ENCODE measurements around the gene NYAP2.
A peak's percentile ranks its signal among the peaks of the same experiment; 100 is the strongest.

Gene NYAP2

GRCh38 chr2:225632351-225632750 is 232.8 kb downstream of the NYAP2 start:
- Histone ChIP-seq H3K9ac (ENCODE audit: low read depth, low read length) (no peak overlapping the region), H3K36me3 (ENCODE audit: insufficient read depth, low read length) (no peaks in the 10 kb centered on the region), H3K4me1 (ENCODE audit: control insufficient read depth, insufficient read depth, low read length) (no peaks in the 10 kb centered on the region), H3K4me3 (ENCODE audit: low read length) (no peak overlapping the region), H3K27me3 (ENCODE audit: control insufficient read depth, insufficient read depth, low read length) (no peaks in the 10 kb centered on the region), H3K9me3 (replicated peaks; ENCODE audit: low read length) (no peaks in the 10 kb centered on the region), H3K4me2 (ENCODE audit: low read length) (no peak overlapping the region)

GRCh38 chr2:225636558-225636957 is 237.0 kb downstream of the NYAP2 start:
- no peaks in the 10 kb centered on the region for H3K27me3 ChIP-seq (ENCODE audit: control insufficient read depth, insufficient read depth, low read length)
- no peak overlapping the region for H3K9ac ChIP-seq (ENCODE audit: low read depth, low read length)
- H3K9me3 ChIP-seq (replicated peaks; ENCODE audit: low read length), result no peaks in the 10 kb centered on the region
- H3K4me3 ChIP-seq (ENCODE audit: low read length), result no peak overlapping the region
- H3K4me1 ChIP-seq (ENCODE audit: control insufficient read depth, insufficient read depth, low read length), result no peaks in the 10 kb centered on the region
- no peaks in the 10 kb centered on the region for H3K36me3 ChIP-seq (ENCODE audit: insufficient read depth, low read length)
- no peak overlapping the region for H3K4me2 ChIP-seq (ENCODE audit: low read length)

GRCh38 chr2:225637259-225637658 is 237.7 kb downstream of the NYAP2 start:
- H3K36me3 ChIP-seq (ENCODE audit: insufficient read depth, low read length), result no peaks in the 10 kb centered on the region
- H3K4me2 ChIP-seq (ENCODE audit: low read length), result no peak overlapping the region
- H3K4me1 ChIP-seq (ENCODE audit: control insufficient read depth, insufficient read depth, low read length), result no peaks in the 10 kb centered on the region
- no peak overlapping the region for H3K9ac ChIP-seq (ENCODE audit: low read depth, low read length)
- H3K4me3 ChIP-seq (ENCODE audit: low read length), result no peak overlapping the region
- no peaks in the 10 kb centered on the region for H3K27me3 ChIP-seq (ENCODE audit: control insufficient read depth, insufficient read depth, low read length)
- no peaks in the 10 kb centered on the region for H3K9me3 ChIP-seq (replicated peaks; ENCODE audit: low read length)

GRCh38 chr2:225640550-225640949 is 241.0 kb downstream of the NYAP2 start:
- Histone ChIP-seq H3K4me1 (ENCODE audit: control insufficient read depth, insufficient read depth, low read length) (no peaks in the 10 kb centered on the region), H3K27me3 (ENCODE audit: control insufficient read depth, insufficient read depth, low read length) (no peaks in the 10 kb centered on the region), H3K36me3 (ENCODE audit: insufficient read depth, low read length) (no peaks in the 10 kb centered on the region), H3K4me3 (ENCODE audit: low read length) (no peak overlapping the region), H3K9ac (ENCODE audit: low read depth, low read length) (no peak overlapping the region), H3K4me2 (ENCODE audit: low read length) (no peak overlapping the region), H3K9me3 (replicated peaks; ENCODE audit: low read length) (no peaks in the 10 kb centered on the region)

- Histone ChIP-seq H3K9me3 (replicated peaks; ENCODE audit: low read length) (no peaks in the 10 kb centered on the region), H3K4me2 (ENCODE audit: low read length) (no peak overlapping the region), H3K4me1 (ENCODE audit: control insufficient read depth, insufficient read depth, low read length) (no peaks in the 10 kb centered on the region), H3K27me3 (ENCODE audit: control insufficient read depth, insufficient read depth, low read length) (no peaks in the 10 kb centered on the region), H3K9ac (ENCODE audit: low read depth, low read length) (no peak overlapping the region), H3K4me3 (ENCODE audit: low read length) (no peak overlapping the region), H3K36me3 (ENCODE audit: insufficient read depth, low read length) (no peaks in the 10 kb centered on the region)
Measured at GRCh38 chr2:225649274-225649673, 249.8 kb downstream of the NYAP2 start.

- Histone ChIP-seq H3K9ac (ENCODE audit: low read depth, low read length) (no peak overlapping the region), H3K4me3 (ENCODE audit: low read length) (no peak overlapping the region), H3K9me3 (replicated peaks; ENCODE audit: low read length) (no peaks in the 10 kb centered on the region), H3K27me3 (ENCODE audit: control insufficient read depth, insufficient read depth, low read length) (no peaks in the 10 kb centered on the region), H3K4me2 (ENCODE audit: low read length) (no peak overlapping the region), H3K4me1 (ENCODE audit: control insufficient read depth, insufficient read depth, low read length) (no peaks in the 10 kb centered on the region), H3K36me3 (ENCODE audit: insufficient read depth, low read length) (no peaks in the 10 kb centered on the region)
Measured at GRCh38 chr2:225650041-225650440, 250.5 kb downstream of the NYAP2 start.

GRCh38 chr2:225660262-225661131 is 261.0 kb downstream of the NYAP2 start:
- no peak overlapping the region for H3K4me3 ChIP-seq (ENCODE audit: low read length)
- H3K4me1 ChIP-seq (ENCODE audit: control insufficient read depth, insufficient read depth, low read length), result peaks cover 11% of the 10 kb centered on the region
- H3K9ac ChIP-seq (ENCODE audit: low read depth, low read length), result no peak overlapping the region
- peaks cover 4% of the 10 kb centered on the region for H3K27me3 ChIP-seq (ENCODE audit: control insufficient read depth, insufficient read depth, low read length)
- no peaks in the 10 kb centered on the region for H3K9me3 ChIP-seq (replicated peaks; ENCODE audit: low read length)
- H3K36me3 ChIP-seq (ENCODE audit: insufficient read depth, low read length), result no peaks in the 10 kb centered on the region
- peak overlapping the region; percentile 8 for H3K4me2 ChIP-seq (ENCODE audit: low read length)

- no peak overlapping the region for H3K4me2 ChIP-seq (ENCODE audit: low read length)
- peaks cover 11% of the 10 kb centered on the region for H3K4me1 ChIP-seq (ENCODE audit: control insufficient read depth, insufficient read depth, low read length)
- peaks cover 4% of the 10 kb centered on the region for H3K27me3 ChIP-seq (ENCODE audit: control insufficient read depth, insufficient read depth, low read length)
- H3K36me3 ChIP-seq (ENCODE audit: insufficient read depth, low read length), result no peaks in the 10 kb centered on the region
- no peak overlapping the region for H3K9ac ChIP-seq (ENCODE audit: low read depth, low read length)
- no peak overlapping the region for H3K4me3 ChIP-seq (ENCODE audit: low read length)
- no peaks in the 10 kb centered on the region for H3K9me3 ChIP-seq (replicated peaks; ENCODE audit: low read length)
Measured at GRCh38 chr2:225662101-225662500, 262.6 kb downstream of the NYAP2 start.

GRCh38 chr2:225667445-225667844 is 267.9 kb downstream of the NYAP2 start:
- H3K4me2 ChIP-seq (ENCODE audit: low read length), result no peak overlapping the region
- peaks cover 2% of the 10 kb centered on the region for H3K4me1 ChIP-seq (ENCODE audit: control insufficient read depth, insufficient read depth, low read length)
- H3K9ac ChIP-seq (ENCODE audit: low read depth, low read length), result no peak overlapping the region
- no peaks in the 10 kb centered on the region for H3K36me3 ChIP-seq (ENCODE audit: insufficient read depth, low read length)
- no peaks in the 10 kb centered on the region for H3K9me3 ChIP-seq (replicated peaks; ENCODE audit: low read length)
- no peak overlapping the region for H3K4me3 ChIP-seq (ENCODE audit: low read length)
- H3K27me3 ChIP-seq (ENCODE audit: control insufficient read depth, insufficient read depth, low read length), result no peaks in the 10 kb centered on the region

- Histone ChIP-seq H3K27me3 (ENCODE audit: control insufficient read depth, insufficient read depth, low read length) (no peaks in the 10 kb centered on the region), H3K36me3 (ENCODE audit: insufficient read depth, low read length) (no peaks in the 10 kb centered on the region), H3K9me3 (replicated peaks; ENCODE audit: low read length) (no peaks in the 10 kb centered on the region), H3K4me3 (ENCODE audit: low read length) (no peak overlapping the region), H3K9ac (ENCODE audit: low read depth, low read length) (no peak overlapping the region), H3K4me1 (ENCODE audit: control insufficient read depth, insufficient read depth, low read length) (no peaks in the 10 kb centered on the region), H3K4me2 (ENCODE audit: low read length) (no peak overlapping the region)
Measured at GRCh38 chr2:225668606-225669266, 269.2 kb downstream of the NYAP2 start.

GRCh38 chr2:225670111-225670974 is 270.8 kb downstream of the NYAP2 start:
- Histone ChIP-seq H3K9ac (ENCODE audit: low read depth, low read length) (no peak overlapping the region), H3K27me3 (ENCODE audit: control insufficient read depth, insufficient read depth, low read length) (no peaks in the 10 kb centered on the region), H3K36me3 (ENCODE audit: insufficient read depth, low read length) (no peaks in the 10 kb centered on the region), H3K9me3 (replicated peaks; ENCODE audit: low read length) (no peaks in the 10 kb centered on the region), H3K4me3 (ENCODE audit: low read length) (no peak overlapping the region), H3K4me2 (ENCODE audit: low read length) (no peak overlapping the region), H3K4me1 (ENCODE audit: control insufficient read depth, insufficient read depth, low read length) (no peaks in the 10 kb centered on the region)

Data from skeletal muscle satellite cell (primary cell).